GM12874 (cell line): ENCODE results near the gene LOX.

ENCODE experiments used
- CTCF ChIP-seq: IDR thresholded peaks from 2 replicates; pipeline ENCODE4 v1.5.1; 2011; ENCODE audit warnings: low read depth, mild to moderate bottlenecking, control low read depth, low read length, moderate library complexity; ENCODE audit not compliant: insufficient read depth

LOX gene

GRCh38 chr5:122019919-122020590 lies 58.0 kb downstream of the LOX start:
- no peak for TF ChIP-seq CTCF

GRCh38 chr5:122015471-122015870 lies 62.6 kb downstream of the LOX start:
- no peak for TF ChIP-seq CTCF

DNA sequence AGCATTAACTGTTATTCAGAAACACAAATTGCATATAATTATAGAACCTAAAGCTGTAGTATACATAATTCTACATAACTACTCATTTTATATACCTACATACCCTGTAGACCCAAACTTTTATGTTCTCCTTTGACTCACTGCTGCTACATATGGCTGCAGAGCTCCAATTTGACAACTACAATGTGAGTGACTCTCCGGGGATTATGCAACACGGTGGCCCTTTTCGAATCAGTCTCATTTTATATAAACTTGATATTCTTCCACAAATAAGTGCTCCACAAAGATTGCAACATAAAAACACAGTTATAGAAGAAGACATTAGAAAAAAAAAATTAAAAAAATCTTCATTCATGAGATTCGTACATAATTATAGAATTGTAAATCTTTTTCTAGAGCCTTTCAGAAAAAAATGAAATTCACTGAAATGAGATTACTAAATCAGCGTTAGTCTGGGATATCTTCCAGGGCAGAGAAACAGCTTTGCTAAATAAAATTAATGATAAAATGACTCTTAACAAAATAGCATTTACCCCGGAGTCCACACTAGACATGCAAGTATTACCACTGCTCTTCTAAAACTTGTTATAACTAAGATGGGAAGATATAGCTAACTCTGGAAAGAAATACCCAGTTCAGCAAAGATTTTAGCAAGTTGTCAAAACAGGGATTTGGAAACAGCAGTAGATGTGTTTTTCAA lies 63.7 kb downstream of the LOX start:
- TF ChIP-seq CTCF = no peak
